ENCODE measurements around the gene ZFPM1.

Gene ZFPM1

GRCh38 chr16:88577166-88577565 lies 124.1 kb downstream of the ZFPM1 start:
- WGBS (ENCODE audit: extremely low coverage, insufficient coverage, insufficient read length) = no CpG with 5 or more reads among the region's 20 CpGs

GRCh38 chr16:88578446-88579313 lies 125.6 kb downstream of the ZFPM1 start:
- H3K9me3 ChIP-seq (ENCODE audit: insufficient read depth, low read depth, low read length) = no peaks in the 10 kb centered on the region
- no peak overlapping the region for H2BK5ac ChIP-seq (ENCODE audit: low read depth, low read length, poor library complexity)
- no peak overlapping the region for H3K9ac ChIP-seq (ENCODE audit: low read length)
- no peak overlapping the region for H2BK120ac ChIP-seq (ENCODE audit: insufficient read depth, low read length, poor library complexity)
- no peak overlapping the region for H3K4ac ChIP-seq (ENCODE audit: low read depth, low read length)
- H3K27me3 ChIP-seq (ENCODE audit: insufficient read depth, low read length) = no peaks in the 10 kb centered on the region
- no peak overlapping the region for H4K8ac ChIP-seq (ENCODE audit: low read depth, low read length)
- no peaks in the 10 kb centered on the region for H3K79me2 ChIP-seq (ENCODE audit: control insufficient read depth, insufficient read depth, low read length, poor library complexity)
- no peak overlapping the region for H4K91ac ChIP-seq (ENCODE audit: low read depth, low read length)
- H3K4me2 ChIP-seq (ENCODE audit: low read length) = no peak overlapping the region
- H3K36me3 ChIP-seq (ENCODE audit: control insufficient read depth in 1 of 2, insufficient read depth in 2 of 2, low read length in 2 of 2) = peaks cover 59 to 75% of the 10 kb centered on the region in 2 experiments
- H2BK12ac ChIP-seq (ENCODE audit: low read length) = no peak overlapping the region
- H3K27ac ChIP-seq (ENCODE audit: low read depth, low read length) = no peak overlapping the region
- H3K4me3 ChIP-seq (ENCODE audit: low read depth, low read length) = no peak overlapping the region
- H4K12ac ChIP-seq (ENCODE audit: low read depth, low read length) = no peak overlapping the region
- no peak overlapping the region for H3K23ac ChIP-seq (ENCODE audit: low read length)
- no peak overlapping the region for H2AFZ ChIP-seq (ENCODE audit: insufficient read depth, low read length, poor library complexity)
- H3K18ac ChIP-seq (ENCODE audit: low read length) = no peak overlapping the region
- DNase-seq = no peak
- no peaks in the 10 kb centered on the region for H3K4me1 ChIP-seq (ENCODE audit: control insufficient read depth in 1 of 2, insufficient read depth in 2 of 2, low read length in 2 of 2)
- no peaks in the 10 kb centered on the region for H3K79me1 ChIP-seq (ENCODE audit: low read length)
- H2AK5ac ChIP-seq (ENCODE audit: low read length) = no peak overlapping the region
- no peak overlapping the region for H3K14ac ChIP-seq (ENCODE audit: low read length)
- no CpG with 5 or more reads among the region's 26 CpGs for WGBS (ENCODE audit: extremely low coverage, insufficient coverage, insufficient read length)

More at GRCh38 chr16:88577166-88577565, 124.1 kb downstream of the ZFPM1 start:
- H2BK5ac ChIP-seq (ENCODE audit: low read depth, low read length, poor library complexity) = no peak overlapping the region
- H4K91ac ChIP-seq (ENCODE audit: low read depth, low read length) = no peak overlapping the region
- no peak overlapping the region for H3K4me3 ChIP-seq (ENCODE audit: low read depth, low read length)
- no peak overlapping the region for H4K8ac ChIP-seq (ENCODE audit: low read depth, low read length)
- no peak overlapping the region for H2AK5ac ChIP-seq (ENCODE audit: low read length)
- no peaks in the 10 kb centered on the region for H3K9me3 ChIP-seq (ENCODE audit: insufficient read depth, low read depth, low read length)
- no peaks in the 10 kb centered on the region for H3K27me3 ChIP-seq (ENCODE audit: insufficient read depth, low read length)
- no peak for DNase-seq
- no peaks in the 10 kb centered on the region for H3K4me1 ChIP-seq (ENCODE audit: control insufficient read depth in 1 of 2, insufficient read depth in 2 of 2, low read length in 2 of 2)
- no peak overlapping the region for H3K4ac ChIP-seq (ENCODE audit: low read depth, low read length)
- H3K18ac ChIP-seq (ENCODE audit: low read length) = no peak overlapping the region
- no peak overlapping the region for H3K9ac ChIP-seq (ENCODE audit: low read length)
- H3K79me2 ChIP-seq (ENCODE audit: control insufficient read depth, insufficient read depth, low read length, poor library complexity) = no peaks in the 10 kb centered on the region
- H3K79me1 ChIP-seq (ENCODE audit: low read length) = no peaks in the 10 kb centered on the region
- no peak overlapping the region for H2AFZ ChIP-seq (ENCODE audit: insufficient read depth, low read length, poor library complexity)
- H3K23ac ChIP-seq (ENCODE audit: low read length) = no peak overlapping the region
- H3K36me3 ChIP-seq (ENCODE audit: control insufficient read depth in 1 of 2, insufficient read depth in 2 of 2, low read length in 2 of 2) = peaks cover 50 to 65% of the 10 kb centered on the region in 2 experiments
- H2BK12ac ChIP-seq (ENCODE audit: low read length) = no peak overlapping the region
- H3K27ac ChIP-seq (ENCODE audit: low read depth, low read length) = no peak overlapping the region
- H3K14ac ChIP-seq (ENCODE audit: low read length) = no peak overlapping the region
- H4K12ac ChIP-seq (ENCODE audit: low read depth, low read length) = no peak overlapping the region
- H3K4me2 ChIP-seq (ENCODE audit: low read length) = no peak overlapping the region
- H2BK120ac ChIP-seq (ENCODE audit: insufficient read depth, low read length, poor library complexity) = no peak overlapping the region

DNA sequence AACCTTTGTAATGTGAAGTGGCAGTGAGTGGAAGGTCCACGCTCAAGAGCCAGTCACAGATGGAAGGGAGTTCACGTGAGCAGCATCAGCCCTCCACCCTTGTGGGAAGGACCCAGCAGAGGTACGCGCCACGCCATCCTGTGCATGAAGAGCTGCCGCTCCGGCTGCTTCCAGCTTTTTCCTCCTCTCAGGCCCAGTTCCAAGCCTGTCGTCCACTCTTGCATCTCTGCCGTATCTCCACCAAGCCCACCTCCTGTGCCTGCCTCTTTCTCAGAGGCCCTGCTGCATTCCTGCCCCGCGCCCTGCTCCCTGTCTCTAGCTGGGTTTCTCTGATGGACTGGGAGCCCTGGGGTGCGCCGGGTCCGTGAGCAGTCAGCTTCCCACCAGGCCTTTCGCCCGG lies 127.3 kb downstream of the ZFPM1 start:
- H3K14ac ChIP-seq (ENCODE audit: low read length) = no peak overlapping the region
- WGBS (ENCODE audit: extremely low coverage, insufficient coverage, insufficient read length) = no CpG with 5 or more reads among the region's 16 CpGs

DNA sequence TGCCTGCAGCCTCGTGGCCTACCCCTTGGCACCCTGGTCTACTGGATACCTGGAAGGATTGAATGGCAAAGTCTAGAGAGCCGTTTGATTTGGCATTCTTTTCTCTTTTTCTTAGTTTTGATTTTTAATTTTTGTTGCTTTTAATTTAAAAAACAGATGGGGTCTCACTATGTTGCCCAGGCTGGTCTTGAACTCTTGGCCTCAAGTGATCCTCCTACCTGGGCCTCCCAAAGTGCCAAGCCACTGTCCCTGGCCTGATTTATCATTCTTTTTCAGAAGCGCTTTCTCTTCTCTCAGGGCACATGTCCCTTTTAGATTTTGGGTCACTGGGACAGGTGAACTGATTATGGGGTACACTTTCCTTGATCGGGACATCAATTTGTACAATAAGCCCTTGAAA lies 128.0 kb downstream of the ZFPM1 start:
- Histone ChIP-seq H2AK5ac (ENCODE audit: low read length) (no peak overlapping the region), H3K23ac (ENCODE audit: low read length) (no peak overlapping the region)
- no CpG with 5 or more reads among the region's 4 CpGs for WGBS (ENCODE audit: extremely low coverage, insufficient coverage, insufficient read length)

More for the DNA sequence above, 127.3 kb downstream of the ZFPM1 start:
- no peak overlapping the region for H3K4me3 ChIP-seq (ENCODE audit: low read depth, low read length)
- peaks cover 58 to 72% of the 10 kb centered on the region in 2 experiments for H3K36me3 ChIP-seq (ENCODE audit: control insufficient read depth in 1 of 2, insufficient read depth in 2 of 2, low read length in 2 of 2)
- no peaks in the 10 kb centered on the region for H3K4me1 ChIP-seq (ENCODE audit: control insufficient read depth in 1 of 2, insufficient read depth in 2 of 2, low read length in 2 of 2)
- H3K79me2 ChIP-seq (ENCODE audit: control insufficient read depth, insufficient read depth, low read length, poor library complexity) = no peaks in the 10 kb centered on the region
- no peak overlapping the region for H2AK5ac ChIP-seq (ENCODE audit: low read length)
- H3K9me3 ChIP-seq (ENCODE audit: insufficient read depth, low read depth, low read length) = no peaks in the 10 kb centered on the region
- no peak overlapping the region for H3K4me2 ChIP-seq (ENCODE audit: low read length)
- no peak overlapping the region for H3K23ac ChIP-seq (ENCODE audit: low read length)
- H2BK12ac ChIP-seq (ENCODE audit: low read length) = no peak overlapping the region
- no peak overlapping the region for H2BK5ac ChIP-seq (ENCODE audit: low read depth, low read length, poor library complexity)
- no peak overlapping the region for H4K91ac ChIP-seq (ENCODE audit: low read depth, low read length)
- H2AFZ ChIP-seq (ENCODE audit: insufficient read depth, low read length, poor library complexity) = no peak overlapping the region
- peak overlapping the region; percentile 20 for H3K4ac ChIP-seq (ENCODE audit: low read depth, low read length)
- no peaks in the 10 kb centered on the region for H3K79me1 ChIP-seq (ENCODE audit: low read length)
- no peak overlapping the region for H3K27ac ChIP-seq (ENCODE audit: low read depth, low read length)
- no peak overlapping the region for H4K8ac ChIP-seq (ENCODE audit: low read depth, low read length)
- H3K18ac ChIP-seq (ENCODE audit: low read length) = no peak overlapping the region
- H3K9ac ChIP-seq (ENCODE audit: low read length) = no peak overlapping the region
- DNase-seq = no peak
- H2BK120ac ChIP-seq (ENCODE audit: insufficient read depth, low read length, poor library complexity) = no peak overlapping the region
- no peaks in the 10 kb centered on the region for H3K27me3 ChIP-seq (ENCODE audit: insufficient read depth, low read length)
- no peak overlapping the region for H4K12ac ChIP-seq (ENCODE audit: low read depth, low read length)

More for the DNA sequence above, 128.0 kb downstream of the ZFPM1 start:
- no peaks in the 10 kb centered on the region for H3K79me1 ChIP-seq (ENCODE audit: low read length)
- no peak overlapping the region for H2BK120ac ChIP-seq (ENCODE audit: insufficient read depth, low read length, poor library complexity)
- no peak overlapping the region for H2BK12ac ChIP-seq (ENCODE audit: low read length)
- no peak overlapping the region for H3K9ac ChIP-seq (ENCODE audit: low read length)
- H3K27ac ChIP-seq (ENCODE audit: low read depth, low read length) = no peak overlapping the region
- H3K9me3 ChIP-seq (ENCODE audit: insufficient read depth, low read depth, low read length) = no peaks in the 10 kb centered on the region
- no peak overlapping the region for H3K4ac ChIP-seq (ENCODE audit: low read depth, low read length)
- H3K14ac ChIP-seq (ENCODE audit: low read length) = no peak overlapping the region
- DNase-seq = no peak
- H3K27me3 ChIP-seq (ENCODE audit: insufficient read depth, low read length) = no peaks in the 10 kb centered on the region
- H3K18ac ChIP-seq (ENCODE audit: low read length) = no peak overlapping the region
- no peaks in the 10 kb centered on the region for H3K79me2 ChIP-seq (ENCODE audit: control insufficient read depth, insufficient read depth, low read length, poor library complexity)
- H4K8ac ChIP-seq (ENCODE audit: low read depth, low read length) = no peak overlapping the region
- H2AFZ ChIP-seq (ENCODE audit: insufficient read depth, low read length, poor library complexity) = no peak overlapping the region
- H3K4me2 ChIP-seq (ENCODE audit: low read length) = no peak overlapping the region
- H4K12ac ChIP-seq (ENCODE audit: low read depth, low read length) = no peak overlapping the region
- H3K36me3 ChIP-seq (ENCODE audit: control insufficient read depth in 1 of 2, insufficient read depth in 2 of 2, low read length in 2 of 2) = peaks cover 62 to 77% of the 10 kb centered on the region in 2 experiments
- no peak overlapping the region for H2BK5ac ChIP-seq (ENCODE audit: low read depth, low read length, poor library complexity)
- no peak overlapping the region for H4K91ac ChIP-seq (ENCODE audit: low read depth, low read length)
- H3K4me3 ChIP-seq (ENCODE audit: low read depth, low read length) = no peak overlapping the region
- no peaks in the 10 kb centered on the region for H3K4me1 ChIP-seq (ENCODE audit: control insufficient read depth in 1 of 2, insufficient read depth in 2 of 2, low read length in 2 of 2)

All from trophoblast cell (in vitro differentiated cells and primary cell).